Nephron progenitor cell (in vitro differentiated cells): ENCODE results near the gene ACAD10.
"Not testable (repeated sequence)": the region's sequence is repeated elsewhere in the genome, so short reads cannot be mapped to it uniquely, and the experiment has no call there.

Experiments
- DNase-seq: peaks from one replicate; pipeline ENCODE4 v3.0.0; 2021
- H3K27ac Mint-ChIP-seq: 2 replicates; pipeline ENCODE4 v1.8.0; 2021; ENCODE audit warnings: mild to moderate bottlenecking, moderate library complexity, mixed read lengths
- H3K27me3 Mint-ChIP-seq: 2 replicates; pipeline ENCODE4 v1.8.0; 2021; ENCODE audit warnings: mild to moderate bottlenecking, low read depth, mixed read lengths; ENCODE audit not compliant: poor library complexity
- H3K36me3 Mint-ChIP-seq: 2 replicates; pipeline ENCODE4 v1.8.0; 2021; ENCODE audit warnings: low read depth, mixed read lengths
- H3K4me1 Mint-ChIP-seq: 2 replicates; pipeline ENCODE4 v1.8.0; 2021; ENCODE audit warnings: mixed read lengths
- H3K4me3 Mint-ChIP-seq: 2 replicates; pipeline ENCODE4 v1.8.0; 2021; ENCODE audit warnings: mild to moderate bottlenecking, moderate library complexity, mixed read lengths
- H3K9me3 Mint-ChIP-seq: 2 replicates; pipeline ENCODE4 v1.8.0; 2021; ENCODE audit warnings: mild to moderate bottlenecking, moderate library complexity, mixed read lengths
- CTCF ChIP-seq: fragments of 200-600 bp; sonication (generic); IDR thresholded peaks from 2 replicates; pipeline ENCODE4 v1.5.0; 2021; ENCODE audit warnings: antibody characterized with exemption

ACAD10 gene

GRCh38 chr12:111643427-111643826 is 42.4 kb upstream of the ACAD10 start:
- Mint-ChIP-seq H3K9me3 (no peaks in the 10 kb centered on the region), H3K36me3 (peaks cover 37% of the 10 kb centered on the region), H3K4me3 (peak overlapping the region; percentile 63), H3K27ac (peak overlapping the region; percentile 99), H3K4me1 (peaks cover 36% of the 10 kb centered on the region), H3K27me3 (no peaks in the 10 kb centered on the region)
- TF ChIP-seq CTCF = no peak
- no peak for DNase-seq

GRCh38 chr12:111645433-111645832 is 40.4 kb upstream of the ACAD10 start:
- Mint-ChIP-seq H3K4me1 (peaks cover 28% of the 10 kb centered on the region), H3K4me3 (no peak overlapping the region), H3K27me3 (no peaks in the 10 kb centered on the region), H3K9me3 (no peaks in the 10 kb centered on the region), H3K36me3 (peaks cover 48% of the 10 kb centered on the region), H3K27ac (peak overlapping the region; percentile 39)
- TF ChIP-seq CTCF = no peak
- no peak for DNase-seq

- DNase-seq = no peak
- TF ChIP-seq CTCF = no peak
- Mint-ChIP-seq H3K36me3 (peaks cover 59% of the 10 kb centered on the region), H3K4me3 (no peak overlapping the region), H3K27me3 (no peaks in the 10 kb centered on the region), H3K27ac (no peak overlapping the region), H3K4me1 (no peaks in the 10 kb centered on the region), H3K9me3 (no peaks in the 10 kb centered on the region)
Measured at GRCh38 chr12:111650912-111651311, 34.9 kb upstream of the ACAD10 start.

GRCh38 chr12:111652530-111652929 is 33.3 kb upstream of the ACAD10 start:
- peak overlapping the region; percentile 57 for H3K27ac Mint-ChIP-seq
- not testable (repeated sequence) for H3K27me3 Mint-ChIP-seq, H3K4me1 Mint-ChIP-seq, DNase-seq, H3K9me3 Mint-ChIP-seq, H3K4me3 Mint-ChIP-seq
- peaks cover 49% of the 10 kb centered on the region for H3K36me3 Mint-ChIP-seq

GRCh38 chr12:111653596-111653995 is 32.3 kb upstream of the ACAD10 start:
- H3K36me3 Mint-ChIP-seq = peaks cover 48% of the 10 kb centered on the region
- no peaks in the 10 kb centered on the region for H3K4me1 Mint-ChIP-seq
- no peaks in the 10 kb centered on the region for H3K27me3 Mint-ChIP-seq
- no peaks in the 10 kb centered on the region for H3K9me3 Mint-ChIP-seq
- DNase-seq = no peak
- peak overlapping the region; percentile 59 for H3K27ac Mint-ChIP-seq
- TF ChIP-seq CTCF = no peak
- no peak overlapping the region for H3K4me3 Mint-ChIP-seq

- H3K4me1 Mint-ChIP-seq = no peaks in the 10 kb centered on the region
- no peaks in the 10 kb centered on the region for H3K27me3 Mint-ChIP-seq
- peak overlapping the region; percentile 24 for H3K27ac Mint-ChIP-seq
- peaks cover 50% of the 10 kb centered on the region for H3K36me3 Mint-ChIP-seq
- TF ChIP-seq CTCF = no peak
- H3K4me3 Mint-ChIP-seq = no peak overlapping the region
- DNase-seq = no peak
- no peaks in the 10 kb centered on the region for H3K9me3 Mint-ChIP-seq
Measured at GRCh38 chr12:111655356-111655755, 30.5 kb upstream of the ACAD10 start.
